ENCODE measurements around the gene BANF2.
A peak's percentile ranks its signal among the peaks of the same experiment; 100 is the strongest.

- TF ChIP-seq EZH2 (IDR thresholded peaks at IDR 0.05; ENCODE audit: low read length, unreplicated experiment) (no peak), CTCF (conservative IDR thresholded peaks at IDR 0.05; ENCODE audit: low read depth, low read length) (peak; percentile 51; the same call in 1 of the 2 replicates)
These were observed 44.5 kb upstream of the BANF2 start for GRCh38 chr20:17655286-17655651.

Measured in PC-3 (cell line).